HCT116 (cell line): ENCODE data around the gene NANOS2. TPM values are rescaled to one million over a fixed set of nuclear protein-coding genes. Genes with fewer than 3 reads are reported as not detected.

Experiments
- ATAC-seq: fragments of 200-7000 bp; cut with Tn5 transposase; 2 replicates; pipeline ENCODE4 v1.9.1; 2020; ENCODE audit warnings: mild to moderate bottlenecking, moderate library complexity
- BruUV-seq: library from RNA; stranded (reverse); fragments of 400-500 nt; replicated peaks from 2 replicates; lab custom pipeline; 2021; lab: Mats Ljungman, UMichigan
- CTCF ChIA-PET: fragments of 300-600 bp; sonication (Branson Sonifier 250); formaldehyde crosslinking; loops from one replicate; lab custom pipeline; 2021; ENCODE audit warnings: antibody characterized with exemption; lab: Charles Lee
- POLR2A ChIA-PET: fragments of 300-600, 350-600 bp; sonication (Branson Sonifier 250); formaldehyde crosslinking; loops from one replicate; lab custom pipeline; 2021; ENCODE audit warnings: antibody characterized with exemption; lab: Charles Lee
- RAD21 ChIA-PET, 2 experiments: fragments of 300-600 bp; sonication (Branson Sonifier 250); formaldehyde crosslinking; loops; one replicate each; lab custom pipeline; 2023; ENCODE audit warnings: low total read pairs in 2 of 2; ENCODE audit not compliant: uncharacterized antibody in 2 of 2, unreplicated experiment in 2 of 2, low non-redundant PET in 1 of 2; lab: Charles Lee
- DNase-seq: peaks from one replicate; pipeline ENCODE4 v3.0.0-alpha.2; 2010; ENCODE audit warnings: low read depth, low spot score
- H2AFZ ChIP-seq: fragments of 200-600 bp; shearing (Covaris generic), sonication (generic); 2 replicates; pipeline ENCODE4 v1.6.1; 2017; ENCODE audit warnings: low read depth, mixed run types, mixed read lengths, antibody characterized with exemption, low read length; ENCODE audit not compliant: poor library complexity, severe bottlenecking
- H3K27ac ChIP-seq: 2 replicates; pipeline ENCODE4 v1.5.1; 2012; ENCODE audit warnings: low read depth, low read length
- H3K27me3 ChIP-seq: fragments of 200-600 bp; sonication (generic); 2 replicates; pipeline ENCODE4 v1.6.1; 2016; ENCODE audit warnings: mixed run types, low read length, mixed read lengths; ENCODE audit not compliant: insufficient read depth
- H3K36me3 ChIP-seq, 2 experiments: fragments of 200-500 bp in 1 of 2; fragments of 200-600 bp in 1 of 2; sonication (Bioruptor generic) in 1 of 2; sonication (generic) in 1 of 2; 2 replicates each; pipeline versions ENCODE4 v1.5.1 to v1.6.1; 2014 to 2016; ENCODE audit warnings: low read length in 2 of 2, inconsistent platforms in 1 of 2, mixed read lengths in 1 of 2, mixed run types in 1 of 2; ENCODE audit not compliant: insufficient read depth in 2 of 2, control insufficient read depth in 1 of 2
- H3K4me1 ChIP-seq, 2 experiments: fragments of 200-600 bp in 1 of 2; sonication (generic) in 1 of 2; 2 replicates each; pipeline versions ENCODE4 v1.5.1 to v1.6.1; 2012 to 2017; ENCODE audit warnings: low read length in 2 of 2, inconsistent platforms in 1 of 2, mild to moderate bottlenecking in 1 of 2, mixed read lengths in 1 of 2, mixed run types in 1 of 2, moderate library complexity in 1 of 2; ENCODE audit not compliant: insufficient read depth in 2 of 2, control insufficient read depth in 1 of 2
- H3K4me2 ChIP-seq: fragments of 200-600 bp; sonication (generic); 2 replicates; pipeline ENCODE4 v1.6.1; 2017; ENCODE audit warnings: mixed run types, low read length, mixed read lengths
- H3K4me3 ChIP-seq, 2 experiments: fragments of 200-600 bp in 1 of 2; sonication (generic) in 1 of 2; replicated peaks in 1 of 2; 2 replicates each; pipeline ENCODE4 v1.5.1; 2011 to 2016; ENCODE audit warnings: low read length in 2 of 2, control low read depth in 1 of 2, low read depth in 1 of 2, mild to moderate bottlenecking in 1 of 2, mixed read lengths in 1 of 2, mixed run types in 1 of 2
- H3K79me2 ChIP-seq: fragments of 200-600 bp; sonication (generic); 2 replicates; pipeline ENCODE4 v1.6.1; 2017; ENCODE audit warnings: mild to moderate bottlenecking, mixed run types, low read length, moderate library complexity, mixed read lengths; ENCODE audit not compliant: insufficient read depth
- H3K9ac ChIP-seq: fragments of 200-600 bp; sonication (generic); 2 replicates; pipeline ENCODE4 v1.6.1; 2016; ENCODE audit warnings: low read length, mixed read lengths
- H3K9me2 ChIP-seq: fragments of 200-600 bp; sonication (generic), shearing (Covaris generic); 2 replicates; pipeline ENCODE4 v1.6.1; 2017; ENCODE audit warnings: mixed run types, mild to moderate bottlenecking, moderate library complexity; ENCODE audit not compliant: insufficient read depth
- H3K9me3 ChIP-seq, 2 experiments: fragments of 200-500 bp in 1 of 2; fragments of 200-600 bp in 1 of 2; sonication (Bioruptor generic) in 1 of 2; sonication (generic) in 1 of 2; 2 replicates each; pipeline ENCODE4 v1.6.1; 2014 to 2017; ENCODE audit warnings: low read length in 2 of 2, mixed read lengths in 2 of 2, inconsistent platforms in 1 of 2, low read depth in 1 of 2, mild to moderate bottlenecking in 1 of 2, mixed run types in 1 of 2, moderate library complexity in 1 of 2; ENCODE audit not compliant: control insufficient read depth in 1 of 2, insufficient read depth in 1 of 2
- H4K20me1 ChIP-seq: fragments of 200-600 bp; sonication (generic), shearing (Covaris generic); 2 replicates; pipeline ENCODE4 v1.6.1; 2017; ENCODE audit warnings: mixed run types, mild to moderate bottlenecking, moderate library complexity; ENCODE audit not compliant: insufficient read depth
- ATF3 ChIP-seq: IDR thresholded peaks from 2 replicates; pipeline ENCODE4 v1.6.1; 2012
- CBX3 ChIP-seq: IDR thresholded peaks from 2 replicates; pipeline ENCODE4 v1.6.1; 2012; ENCODE audit warnings: low read depth
- CTCF ChIP-seq, 3 experiments: fragments of 200-600 bp in 1 of 3; sonication (generic) in 1 of 3; IDR thresholded peaks in 2 of 3; conservative IDR thresholded peaks in 1 of 3; 2 replicates each; pipeline ENCODE4 v1.5.1; 2012 to 2017; ENCODE audit warnings: low read depth in 2 of 3, low read length in 2 of 3, antibody characterized with exemption in 1 of 3, borderline replicate concordance in 1 of 3, control low read depth in 1 of 3, mild to moderate bottlenecking in 1 of 3, mixed read lengths in 1 of 3, mixed run types in 1 of 3, moderate library complexity in 1 of 3; ENCODE audit not compliant: insufficient read depth in 1 of 3
- EGR1 ChIP-seq: IDR thresholded peaks from 2 replicates; pipeline ENCODE4 v1.6.1; 2012; ENCODE audit warnings: low read depth
- ELF1 ChIP-seq: IDR thresholded peaks from 2 replicates; pipeline ENCODE4 v1.6.1; 2012; ENCODE audit warnings: low read depth, borderline replicate concordance
- FOSL1 ChIP-seq: IDR thresholded peaks from 2 replicates; pipeline ENCODE4 v1.6.1; 2012; ENCODE audit warnings: low read depth
- JUND ChIP-seq: IDR thresholded peaks from 2 replicates; pipeline ENCODE4 v1.6.1; 2012
- SRF ChIP-seq: IDR thresholded peaks from 2 replicates; pipeline ENCODE4 v1.6.1; 2012; ENCODE audit warnings: low read depth
- TCF7L2 ChIP-seq: IDR thresholded peaks from 2 replicates; pipeline ENCODE4 v1.7.0; 2011; ENCODE audit warnings: borderline replicate concordance, inconsistent platforms; ENCODE audit not compliant: insufficient read depth, insufficient read length; ENCODE audit errors: extremely low read depth
- ZBTB33 ChIP-seq: IDR thresholded peaks from 2 replicates; pipeline ENCODE4 v1.6.1; 2011; ENCODE audit warnings: mild to moderate bottlenecking, low read length, moderate library complexity; ENCODE audit not compliant: insufficient replicate concordance; ENCODE audit errors: extremely low read depth
- ZNF274 ChIP-seq: fragments of 200-500 bp; sonication (Bioruptor generic); IDR thresholded peaks from 2 replicates; pipeline ENCODE4 v1.6.1; 2014; ENCODE audit warnings: mild to moderate bottlenecking, low read depth, low read length, inconsistent platforms
- intact Hi-C: fragments of 100-400 bp; cut with micrococcal nuclease; formaldehyde crosslinking; loops from 2 replicates; pipeline ENCODE4 v1.10.0; 2022
- total RNA-seq: library from RNA; stranded (reverse); gene quantifications from one replicate; pipeline ENCODE4 v1.2.1, GENCODE V29; 2021; ENCODE audit not compliant: unreplicated experiment

NANOS2 gene
- total RNA-seq, 1 experiment from 2014 or later = not detected

GRCh38 chr19:45873219-45873772 lies 41.3 kb downstream of the NANOS2 start:
- Histone ChIP-seq H3K36me3 (no peaks in the 10 kb centered on the region; a peak in 1 of 4 replicates), H3K4me3 (no peak overlapping the region), H3K9me2 (no peaks in the 10 kb centered on the region), H3K9me3 (no peaks in the 10 kb centered on the region), H3K79me2 (no peaks in the 10 kb centered on the region), H3K4me2 (no peak overlapping the region), H2AFZ (no peak overlapping the region), H3K27me3 (no peaks in the 10 kb centered on the region), H3K9ac (no peak overlapping the region), H4K20me1 (no peaks in the 10 kb centered on the region), H3K27ac (no peak overlapping the region), H3K4me1 (peaks cover 4 to 17% of the 10 kb centered on the region in 2 experiments; a peak in 3 of 4 replicates)
- no peak for ATAC-seq
- no TSS peak for BruUV-seq
- no peak for TF ChIP-seq FOSL1
- no peak for TF ChIP-seq ATF3
- TF ChIP-seq ZNF274 = no peak
- TF ChIP-seq CTCF (IDR thresholded peaks at IDR 0.05 in 2 of 3, conservative IDR thresholded peaks at IDR 0.05 in 1 of 3; ENCODE audit: borderline replicate concordance in 1 of 3, insufficient read depth in 1 of 3, low read depth in 2 of 3, low read length in 2 of 3) = no peak
- no peak for TF ChIP-seq SRF
- no peak for TF ChIP-seq TCF7L2
- TF ChIP-seq EGR1 = no peak
- no peak for TF ChIP-seq CBX3
- TF ChIP-seq ZBTB33 = no peak
- TF ChIP-seq ELF1 = no peak
- TF ChIP-seq JUND = no peak
- ChIA-PET RAD21 (no interaction called here), CTCF (no interaction called here), POLR2A (interaction anchor here (0.9 kb wide), 1 partner anchor 9 kb away, joined by 4 read pairs; the partner anchor contains the start of genes FOXA3 and SYMPK)
- intact Hi-C loops = no loop called here
- no peak for DNase-seq
